ENCODE data around the gene RAE1. TPM values are rescaled to one million over a fixed set of nuclear protein-coding genes. Genes with fewer than 3 reads are reported as not detected.
A peak's percentile ranks its signal among the peaks of the same experiment; 100 is the strongest.

The RAE1 gene
- total RNA-seq, 1 donor from 2014 or later = 31.8 TPM

GRCh38 chr20:57369596-57369995 is 18.5 kb downstream of the RAE1 start:
- DNase-seq (ENCODE audit: low spot score in 2 of 2) (no peak), FAIRE-seq (no peak)

GRCh38 chr20:57370316-57370715 is 19.3 kb downstream of the RAE1 start:
- DNase-seq (ENCODE audit: low spot score in 2 of 2) = no peak
- no peak for FAIRE-seq

GRCh38 chr20:57371363-57371762 is 20.3 kb downstream of the RAE1 start:
- no peak for DNase-seq (ENCODE audit: low spot score in 2 of 2)
- no peak for FAIRE-seq

- DNase-seq (ENCODE audit: low spot score in 2 of 2) = no peak
- FAIRE-seq = no peak
Measured at GRCh38 chr20:57372157-57372556, 21.1 kb downstream of the RAE1 start.

- FAIRE-seq = no peak
Measured at GRCh38 chr20:57372581-57373350, 21.7 kb downstream of the RAE1 start.

GRCh38 chr20:57374343-57374930 is 23.4 kb downstream of the RAE1 start:
- FAIRE-seq = no peak
- DNase-seq (ENCODE audit: low spot score in 2 of 2) = no peak

More at GRCh38 chr20:57372581-57373350, 21.7 kb downstream of the RAE1 start:
- no peak for DNase-seq (ENCODE audit: low spot score in 2 of 2)

GRCh38 chr20:57374931-57375651 is 24.0 kb downstream of the RAE1 start:
- no peak for FAIRE-seq

GRCh38 chr20:57375652-57376230 is 24.7 kb downstream of the RAE1 start:
- no peak for FAIRE-seq

More at GRCh38 chr20:57374931-57375651, 24.0 kb downstream of the RAE1 start:
- DNase-seq (ENCODE audit: low spot score in 2 of 2) = no peak

GRCh38 chr20:57377350-57377749 is 26.3 kb downstream of the RAE1 start:
- no peak for DNase-seq (ENCODE audit: low spot score in 2 of 2)
- no peak for FAIRE-seq

More at GRCh38 chr20:57375652-57376230, 24.7 kb downstream of the RAE1 start:
- DNase-seq (ENCODE audit: low spot score in 2 of 2) = no peak

- FAIRE-seq = no peak
Measured at GRCh38 chr20:57378107-57378506, 27.1 kb downstream of the RAE1 start.

GRCh38 chr20:57378646-57379262 is 27.7 kb downstream of the RAE1 start:
- FAIRE-seq (no peak), DNase-seq (ENCODE audit: low spot score in 2 of 2) (no peak)

More at GRCh38 chr20:57378107-57378506, 27.1 kb downstream of the RAE1 start:
- DNase-seq (ENCODE audit: low spot score in 2 of 2) = no peak

- FAIRE-seq = no peak
- DNase-seq (ENCODE audit: low spot score in 2 of 2) = no peak
Measured at GRCh38 chr20:57379263-57379647, 28.2 kb downstream of the RAE1 start.

GRCh38 chr20:57380081-57380750 is 29.2 kb downstream of the RAE1 start:
- DNase-seq (ENCODE audit: low spot score in 2 of 2) (no peak), FAIRE-seq (no peak)

GRCh38 chr20:57381596-57382503 is 30.8 kb downstream of the RAE1 start:
- peak; percentile 40 for FAIRE-seq
- DNase-seq (ENCODE audit: low spot score in 2 of 2) = peak; percentile 78 to 88

GRCh38 chr20:57382516-57382915 is 31.5 kb downstream of the RAE1 start:
- DNase-seq (ENCODE audit: low spot score in 2 of 2) (no peak), FAIRE-seq (no peak)

GRCh38 chr20:57383447-57384347 is 32.6 kb downstream of the RAE1 start:
- no peak for DNase-seq (ENCODE audit: low spot score in 2 of 2)
- no peak for FAIRE-seq

GRCh38 chr20:57384486-57384885 is 33.4 kb downstream of the RAE1 start:
- FAIRE-seq (no peak), DNase-seq (ENCODE audit: low spot score in 2 of 2) (no peak)

Data from frontal cortex (tissue), 4 donors.